Measurements from ENCODE around the gene ATP8B3.

GRCh38 chr19:1819341-1820255, 7.5 kb upstream of the ATP8B3 start:
- TF ChIP-seq MAX (IDR thresholded peaks at IDR 0.05), result no peak
- TF ChIP-seq EP300 (IDR thresholded peaks at IDR 0.05; ENCODE audit: borderline replicate concordance), result no peak
- TF ChIP-seq CREB1 (IDR thresholded peaks at IDR 0.05; ENCODE audit: low read depth), result no peak
- TF ChIP-seq REST (IDR thresholded peaks at IDR 0.05; ENCODE audit: low read depth), result no peak
- TF ChIP-seq CEBPB (IDR thresholded peaks at IDR 0.05), result no peak
- no peak for TF ChIP-seq YY1 (IDR thresholded peaks at IDR 0.05; ENCODE audit: low read depth)
- no peak for TF ChIP-seq ZBTB7A (IDR thresholded peaks at IDR 0.05; ENCODE audit: low read depth)
- TF ChIP-seq TCF12 (IDR thresholded peaks at IDR 0.05; ENCODE audit: low read depth), result no peak
- no peak for TF ChIP-seq NFIC (IDR thresholded peaks at IDR 0.05)

Data from Ishikawa (cell line).